CD14-positive monocyte (primary cell): ENCODE results near the gene NR1I3. TPM values are rescaled to one million over a fixed set of nuclear protein-coding genes. Genes with fewer than 3 reads are reported as not detected.

Experiments
- DNase-seq, 3 donors: peaks; one replicate each; pipeline ENCODE4 v3.0.0-alpha.2; 2011 to 2022
- H2AFZ ChIP-seq: 2 replicates; pipeline ENCODE4 v1.6.0; 2012; ENCODE audit warnings: mild to moderate bottlenecking, low read depth, low read length, inconsistent platforms; ENCODE audit not compliant: insufficient read depth, poor library complexity, severe bottlenecking
- H3K27ac ChIP-seq, 2 donors: 1 replicate in 1 of 2; 2 replicates in 1 of 2; pipeline ENCODE4 v1.5.1; 2012 to 2013; ENCODE audit warnings: low read length in 2 of 2, control low read depth in 1 of 2, inconsistent platforms in 1 of 2, low read depth in 1 of 2, mild to moderate bottlenecking in 1 of 2
- H3K27me3 ChIP-seq, 2 donors: one replicate each; pipeline versions ENCODE4 v1.6.0 to v1.6.1; 2011 to 2013; ENCODE audit warnings: low read length in 2 of 2; ENCODE audit not compliant: control insufficient read depth in 2 of 2, insufficient read depth in 2 of 2
- H3K36me3 ChIP-seq, 2 donors: replicated peaks in 1 of 2; 1 replicate in 1 of 2; 2 replicates in 1 of 2; pipeline versions ENCODE4 v1.5.1 to v1.6.1; 2012 to 2013; ENCODE audit warnings: low read length in 2 of 2, control low read depth in 1 of 2, inconsistent platforms in 1 of 2, mild to moderate bottlenecking in 1 of 2; ENCODE audit not compliant: insufficient read depth in 2 of 2, control insufficient read depth in 1 of 2
- H3K4me1 ChIP-seq, 2 donors: 1 replicate in 1 of 2; 2 replicates in 1 of 2; pipeline versions ENCODE4 v1.5.1 to v1.6.1; 2012 to 2013; ENCODE audit warnings: low read length in 2 of 2, control low read depth in 1 of 2, inconsistent platforms in 1 of 2, mild to moderate bottlenecking in 1 of 2, moderate library complexity in 1 of 2; ENCODE audit not compliant: insufficient read depth in 2 of 2, control insufficient read depth in 1 of 2
- H3K4me2 ChIP-seq: replicated peaks from 2 replicates; pipeline ENCODE3; 2012; ENCODE audit warnings: low read length, moderate library complexity, mild to moderate bottlenecking; ENCODE audit not compliant: poor library complexity, severe bottlenecking; ENCODE audit errors: extremely low read depth
- H3K4me3 ChIP-seq, 3 experiments: fragments of 200-600 bp in 1 of 3; sonication (generic) in 1 of 3; replicated peaks in 1 of 3; 1 replicate in 2 of 3; 2 replicates in 1 of 3; pipeline ENCODE4 v1.5.1; 2011 to 2013; ENCODE audit warnings: low read length in 3 of 3, mild to moderate bottlenecking in 3 of 3, control low read depth in 2 of 3, low read depth in 2 of 3, inconsistent platforms in 1 of 3, moderate library complexity in 1 of 3
- H3K79me2 ChIP-seq: 2 replicates; pipeline ENCODE4 v1.6.0; 2012; ENCODE audit warnings: mild to moderate bottlenecking, control low read depth, inconsistent platforms, low read length, moderate library complexity; ENCODE audit not compliant: insufficient read depth
- H3K9ac ChIP-seq: 2 replicates; pipeline ENCODE4 v1.6.0; 2017; ENCODE audit warnings: low read length, mild to moderate bottlenecking; ENCODE audit not compliant: insufficient read depth, poor library complexity, severe bottlenecking
- H3K9me3 ChIP-seq, 2 donors: replicated peaks in 1 of 2; 1 replicate in 1 of 2; 2 replicates in 1 of 2; pipeline versions ENCODE4 v1.5.1 to v1.6.1; 2012 to 2013; ENCODE audit warnings: low read length in 2 of 2, control low read depth in 1 of 2; ENCODE audit not compliant: control insufficient read depth in 1 of 2, insufficient read depth in 1 of 2
- H4K20me1 ChIP-seq: 2 replicates; pipeline ENCODE4 v1.6.0; 2012; ENCODE audit warnings: mild to moderate bottlenecking, low read length, control low read depth, moderate library complexity; ENCODE audit not compliant: insufficient read depth
- H3K27ac Mint-ChIP-seq, 7 donors: one replicate each; pipeline ENCODE4 v1.8.0; 2020; ENCODE audit warnings: mild to moderate bottlenecking in 7 of 7, mixed read lengths in 7 of 7, moderate library complexity in 6 of 7, inconsistent platforms in 2 of 7
- H3K27me3 Mint-ChIP-seq, 3 donors: one replicate each; pipeline ENCODE4 v1.8.0; 2021 to 2022; ENCODE audit warnings: low read depth in 3 of 3, mild to moderate bottlenecking in 3 of 3, mixed read lengths in 3 of 3, moderate library complexity in 3 of 3, inconsistent platforms in 1 of 3
- H3K36me3 Mint-ChIP-seq, 2 donors: one replicate each; pipeline ENCODE4 v1.8.0; 2020; ENCODE audit warnings: mixed read lengths in 2 of 2, inconsistent platforms in 1 of 2, mild to moderate bottlenecking in 1 of 2
- H3K4me1 Mint-ChIP-seq: one replicate; pipeline ENCODE4 v1.8.0; 2020; ENCODE audit warnings: mild to moderate bottlenecking, mixed read lengths
- H3K4me3 Mint-ChIP-seq, 2 donors: one replicate each; pipeline ENCODE4 v1.8.0; 2020; ENCODE audit warnings: mild to moderate bottlenecking in 2 of 2, mixed read lengths in 2 of 2, moderate library complexity in 1 of 2
- H3K9me3 Mint-ChIP-seq, 7 donors: one replicate each; pipeline ENCODE4 v1.8.0; 2020 to 2022; ENCODE audit warnings: mixed read lengths in 7 of 7, mild to moderate bottlenecking in 6 of 7, moderate library complexity in 6 of 7, inconsistent platforms in 2 of 7
- WGBS: methylation state at CpG from one replicate; pipeline ENCODE4 v1.1.5; 2013; ENCODE audit warnings: missing lambda C conversion rate; ENCODE audit not compliant: insufficient coverage; 5-methylcytosine and 5-hydroxymethylcytosine counted together
- intact Hi-C, 2 donors: fragments of 100-400 bp; cut with micrococcal nuclease; formaldehyde crosslinking; loops; one replicate each; pipeline versions ENCODE4 v1.15.0 to v1.15.1; 2023
- polyA plus RNA-seq, 3 donors: library from polyadenylated mRNA; depleted of rRNA in 1 of 3; unstranded in 2 of 3; stranded (reverse) in 1 of 3; fragments of 300-500 nt in 2 of 3; fragments of >200 nt in 1 of 3; fragmentation: Illumina TruSeq in 2 of 3; gene quantifications; 1 replicate in 2 of 3; 2 replicates in 1 of 3; pipeline ENCODE4 v1.2.3, GENCODE V29; 2012 to 2021
- TF ChIP-seq, protein P1 (sequence below): fragments of 200-600 bp; IDR thresholded peaks from one replicate; pipeline ENCODE4 v1.8.0; 2022; ENCODE audit warnings: antibody characterized with exemption, mild to moderate bottlenecking

Gene NR1I3
- polyA plus RNA-seq, 3 donors: not detected

DNA sequence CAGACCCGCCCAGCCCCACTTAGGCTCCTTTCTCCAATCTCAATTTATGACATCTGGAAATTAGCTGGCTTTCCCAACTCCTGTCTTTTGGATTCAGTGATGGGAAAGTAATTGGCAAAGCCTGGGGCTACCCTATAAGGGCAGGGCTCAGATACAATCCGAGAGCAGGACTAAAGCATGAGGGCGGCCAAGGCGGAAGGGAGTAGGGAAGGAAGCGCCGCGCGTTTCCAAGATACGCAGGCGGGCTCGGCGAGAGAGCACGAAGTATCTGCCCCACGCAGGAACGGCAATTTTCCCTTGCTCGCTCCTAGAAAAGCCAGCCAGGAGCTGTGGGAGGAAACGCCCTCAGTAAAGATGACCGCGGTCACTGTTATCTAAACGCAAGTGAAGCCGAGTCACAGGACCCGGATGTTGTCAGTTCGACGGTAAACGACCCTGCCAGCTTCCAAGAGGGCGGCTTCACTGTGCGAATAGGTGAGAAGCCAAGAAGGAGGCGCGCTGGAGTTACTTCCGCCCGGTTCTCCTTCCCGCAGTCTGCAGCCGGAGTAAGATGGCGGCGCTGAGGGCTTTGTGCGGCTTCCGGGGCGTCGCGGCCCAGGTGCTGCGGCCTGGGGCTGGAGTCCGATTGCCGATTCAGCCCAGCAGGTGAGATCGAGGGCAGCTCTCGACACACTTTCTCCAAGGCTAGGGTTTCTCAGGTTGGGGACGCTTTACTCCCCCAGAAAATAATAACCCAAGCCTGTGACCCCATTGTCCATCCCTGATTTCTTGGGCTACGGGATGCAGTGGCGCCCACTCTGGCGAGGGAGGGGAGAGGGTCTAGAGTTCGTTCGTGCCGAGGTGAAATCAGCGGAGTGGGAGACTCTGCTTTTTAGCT, 35.9 kb downstream of the NR1I3 start, which contains the start of gene NDUFS2:
TSS of gene NDUFS2 (plus strand) at position 532 of the 877 bp plus-strand sequence. CDS start at position 551, 19 bp downstream.
- Mint-ChIP-seq H3K9me3 (peaks cover 0 to 2% (median 0%) of the 10 kb centered on the region in 7 donors), H3K27ac (peak within 1 kb of the TSS; percentile 93 to 98 (median 97)), H3K4me1 (peaks cover 49% of the 10 kb centered on the region), H3K27me3 (peaks cover 0 to 1% (median 0%) of the 10 kb centered on the region in 3 donors), H3K4me3 (peak within 1 kb of the TSS; percentile 84 to 93), H3K36me3 (peaks cover 26 to 37% of the 10 kb centered on the region in 2 donors)
- Histone ChIP-seq H3K4me3 (peak within 1 kb of the TSS; percentile 90 to 100 (median 91)), H3K27ac (peak within 1 kb of the TSS; percentile 80 to 95), H3K9ac (peak within 1 kb of the TSS; percentile 94), H4K20me1 (no peaks in the 10 kb centered on the region), H3K36me3 (peaks cover 17 to 40% of the 10 kb centered on the region in 2 donors), H3K9me3 (no peaks in the 10 kb centered on the region), H3K27me3 (no peaks in the 10 kb centered on the region), H3K4me1 (peaks cover 34 to 47% of the 10 kb centered on the region in 2 donors), H2AFZ (peak within 1 kb of the TSS; percentile 91), H3K4me2 (peak within 1 kb of the TSS; percentile 97), H3K79me2 (peaks cover 48% of the 10 kb centered on the region)
- TF ChIP-seq, protein P1, sequence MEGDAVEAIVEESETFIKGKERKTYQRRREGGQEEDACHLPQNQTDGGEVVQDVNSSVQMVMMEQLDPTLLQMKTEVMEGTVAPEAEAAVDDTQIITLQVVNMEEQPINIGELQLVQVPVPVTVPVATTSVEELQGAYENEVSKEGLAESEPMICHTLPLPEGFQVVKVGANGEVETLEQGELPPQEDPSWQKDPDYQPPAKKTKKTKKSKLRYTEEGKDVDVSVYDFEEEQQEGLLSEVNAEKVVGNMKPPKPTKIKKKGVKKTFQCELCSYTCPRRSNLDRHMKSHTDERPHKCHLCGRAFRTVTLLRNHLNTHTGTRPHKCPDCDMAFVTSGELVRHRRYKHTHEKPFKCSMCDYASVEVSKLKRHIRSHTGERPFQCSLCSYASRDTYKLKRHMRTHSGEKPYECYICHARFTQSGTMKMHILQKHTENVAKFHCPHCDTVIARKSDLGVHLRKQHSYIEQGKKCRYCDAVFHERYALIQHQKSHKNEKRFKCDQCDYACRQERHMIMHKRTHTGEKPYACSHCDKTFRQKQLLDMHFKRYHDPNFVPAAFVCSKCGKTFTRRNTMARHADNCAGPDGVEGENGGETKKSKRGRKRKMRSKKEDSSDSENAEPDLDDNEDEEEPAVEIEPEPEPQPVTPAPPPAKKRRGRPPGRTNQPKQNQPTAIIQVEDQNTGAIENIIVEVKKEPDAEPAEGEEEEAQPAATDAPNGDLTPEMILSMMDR: no peak
- intact Hi-C loops: loop anchor here in 1 of 2 donors (5.0 kb wide), 1 partner anchor 185 kb away; no protein-coding TSS in a partner anchor
- WGBS: 5% methylated on average over 45 of the region's 53 CpGs
- peak; percentile 97 to 99 (median 99) for DNase-seq

DNA sequence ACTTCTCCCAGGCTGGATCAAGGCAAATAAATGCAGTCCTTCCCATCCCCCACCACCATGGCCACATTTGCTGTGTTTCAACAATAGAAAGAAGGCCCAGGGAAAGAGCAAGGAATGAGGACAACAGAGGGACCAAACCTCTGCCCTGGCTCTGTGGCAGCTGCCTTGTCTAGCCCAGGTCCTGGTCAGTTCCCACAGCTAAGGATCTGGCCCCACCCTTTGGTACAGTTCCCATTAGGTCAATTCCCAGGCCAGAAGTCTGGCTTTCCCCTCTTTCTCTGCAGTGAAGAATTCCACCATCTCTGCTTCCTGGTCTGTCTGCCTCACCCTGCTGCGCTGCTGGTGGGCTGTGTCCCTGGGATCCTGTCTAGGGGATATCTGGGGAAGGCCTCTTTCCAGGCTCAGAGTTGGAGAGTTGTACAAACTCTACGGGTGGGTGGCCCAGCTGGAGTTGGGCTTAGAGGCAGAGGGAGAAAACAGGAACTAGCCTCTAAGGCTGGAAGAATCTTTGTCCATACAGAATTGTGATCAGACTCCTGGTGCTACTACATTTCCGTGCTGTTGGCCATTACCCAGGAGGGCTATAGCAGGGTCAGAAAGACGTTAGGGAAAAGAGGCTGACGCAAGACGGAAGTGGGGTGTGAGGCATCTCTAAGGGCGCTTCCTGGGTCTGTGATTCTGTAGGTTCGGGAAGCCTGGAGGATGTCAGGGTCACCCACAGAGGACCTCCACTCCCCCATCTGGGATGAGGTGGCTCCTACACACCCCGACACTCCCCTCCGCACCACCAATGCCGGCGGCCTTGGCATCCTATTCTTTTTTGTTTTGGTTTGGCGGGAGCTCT, 36.8 kb downstream of the NR1I3 start:
- peaks cover 8 to 31% of the 10 kb centered on the region in 2 donors for H3K36me3 ChIP-seq
- H3K9me3 ChIP-seq: no peaks in the 10 kb centered on the region
- Mint-ChIP-seq H3K9me3 (no peaks in the 10 kb centered on the region), H3K36me3 (peaks cover 18 to 28% of the 10 kb centered on the region in 2 donors), H3K4me1 (peaks cover 48% of the 10 kb centered on the region), H3K27me3 (peaks cover 0 to 2% (median 1%) of the 10 kb centered on the region in 3 donors), H3K4me3 (peak overlapping the region; percentile 84 to 93), H3K27ac (peak overlapping the region; percentile 93 to 98 (median 97))
- 67% methylated on average over 6 of the region's 13 CpGs for WGBS
- DNase-seq: peak; percentile 46 to 76 (median 69)
- H3K9ac ChIP-seq: peak overlapping the region; percentile 94
- peak overlapping the region; percentile 97 for H3K4me2 ChIP-seq
- H4K20me1 ChIP-seq: no peaks in the 10 kb centered on the region
- peak overlapping the region; percentile 91 for H2AFZ ChIP-seq
- H3K79me2 ChIP-seq: peaks cover 41% of the 10 kb centered on the region
- H3K4me1 ChIP-seq: peaks cover 34 to 49% of the 10 kb centered on the region in 2 donors
- H3K4me3 ChIP-seq: peak overlapping the region; percentile 39 to 100 (median 90)
- intact Hi-C loops: loop anchor here in 1 of 2 donors (5.0 kb wide), 1 partner anchor 186 kb away; no protein-coding TSS in a partner anchor
- TF ChIP-seq, protein P1: no peak
- peak overlapping the region; percentile 80 to 95 for H3K27ac ChIP-seq
- no peaks in the 10 kb centered on the region for H3K27me3 ChIP-seq
